ENCODE measurements around the gene KCNAB2.

The KCNAB2 gene

DNA sequence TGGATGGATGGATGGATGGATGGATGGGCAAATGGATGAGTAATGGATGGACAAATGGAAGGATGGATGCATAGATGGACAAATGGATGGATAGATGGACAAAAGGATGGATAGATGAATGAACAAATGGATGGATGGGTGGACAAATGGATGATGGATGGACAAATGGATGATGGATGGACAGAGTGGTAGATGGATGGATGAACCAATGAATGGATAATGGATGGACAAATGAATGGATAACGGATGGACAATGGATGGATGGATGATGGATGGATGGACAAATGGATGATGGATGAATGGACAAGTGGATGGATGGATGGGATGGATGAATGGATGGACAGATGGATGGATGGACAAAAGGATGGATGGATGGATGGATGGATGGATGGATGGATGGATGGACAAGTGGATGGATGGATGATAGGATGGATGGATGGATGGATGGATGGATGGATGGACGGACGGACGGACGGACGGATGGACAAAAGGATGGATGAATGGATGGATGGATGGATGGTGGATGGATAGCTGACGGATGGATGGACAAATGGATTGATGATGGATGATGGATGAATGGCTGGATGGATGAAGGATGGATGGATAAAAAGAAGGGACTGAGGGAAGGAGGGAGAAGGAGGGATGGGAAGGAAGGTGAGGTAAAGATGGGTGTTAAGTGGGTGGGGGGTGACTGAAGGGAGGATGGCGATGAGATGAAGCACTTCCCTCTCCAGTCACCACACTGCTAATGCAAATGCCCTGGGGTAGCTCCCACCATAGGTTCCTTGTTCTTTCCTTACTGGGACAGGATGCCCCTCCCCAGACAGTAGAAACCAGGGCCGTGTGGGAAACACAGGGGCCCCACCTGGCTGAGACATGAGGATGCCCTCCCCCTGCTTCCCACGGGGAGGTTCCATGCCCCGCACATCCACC is 104.6 kb downstream of the KCNAB2 start:
- TF ChIP-seq, protein P1, sequence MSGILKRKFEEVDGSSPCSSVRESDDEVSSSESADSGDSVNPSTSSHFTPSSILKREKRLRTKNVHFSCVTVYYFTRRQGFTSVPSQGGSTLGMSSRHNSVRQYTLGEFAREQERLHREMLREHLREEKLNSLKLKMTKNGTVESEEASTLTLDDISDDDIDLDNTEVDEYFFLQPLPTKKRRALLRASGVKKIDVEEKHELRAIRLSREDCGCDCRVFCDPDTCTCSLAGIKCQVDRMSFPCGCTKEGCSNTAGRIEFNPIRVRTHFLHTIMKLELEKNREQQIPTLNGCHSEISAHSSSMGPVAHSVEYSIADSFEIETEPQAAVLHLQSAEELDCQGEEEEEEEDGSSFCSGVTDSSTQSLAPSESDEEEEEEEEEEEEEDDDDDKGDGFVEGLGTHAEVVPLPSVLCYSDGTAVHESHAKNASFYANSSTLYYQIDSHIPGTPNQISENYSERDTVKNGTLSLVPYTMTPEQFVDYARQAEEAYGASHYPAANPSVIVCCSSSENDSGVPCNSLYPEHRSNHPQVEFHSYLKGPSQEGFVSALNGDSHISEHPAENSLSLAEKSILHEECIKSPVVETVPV (CRISPR knock-in tag; IDR thresholded peaks at IDR 0.05): no peak
- TF ChIP-seq, protein P2, sequence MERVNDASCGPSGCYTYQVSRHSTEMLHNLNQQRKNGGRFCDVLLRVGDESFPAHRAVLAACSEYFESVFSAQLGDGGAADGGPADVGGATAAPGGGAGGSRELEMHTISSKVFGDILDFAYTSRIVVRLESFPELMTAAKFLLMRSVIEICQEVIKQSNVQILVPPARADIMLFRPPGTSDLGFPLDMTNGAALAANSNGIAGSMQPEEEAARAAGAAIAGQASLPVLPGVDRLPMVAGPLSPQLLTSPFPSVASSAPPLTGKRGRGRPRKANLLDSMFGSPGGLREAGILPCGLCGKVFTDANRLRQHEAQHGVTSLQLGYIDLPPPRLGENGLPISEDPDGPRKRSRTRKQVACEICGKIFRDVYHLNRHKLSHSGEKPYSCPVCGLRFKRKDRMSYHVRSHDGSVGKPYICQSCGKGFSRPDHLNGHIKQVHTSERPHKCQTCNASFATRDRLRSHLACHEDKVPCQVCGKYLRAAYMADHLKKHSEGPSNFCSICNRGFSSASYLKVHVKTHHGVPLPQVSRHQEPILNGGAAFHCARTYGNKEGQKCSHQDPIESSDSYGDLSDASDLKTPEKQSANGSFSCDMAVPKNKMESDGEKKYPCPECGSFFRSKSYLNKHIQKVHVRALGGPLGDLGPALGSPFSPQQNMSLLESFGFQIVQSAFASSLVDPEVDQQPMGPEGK (CRISPR knock-in tag; IDR thresholded peaks at IDR 0.05; ENCODE audit: borderline replicate concordance): no peak
- TF ChIP-seq ESRRG (CRISPR knock-in tag; IDR thresholded peaks at IDR 0.05) (no peak), ISL1 (CRISPR knock-in tag; IDR thresholded peaks at IDR 0.05) (no peak), TOX (CRISPR knock-in tag; IDR thresholded peaks at IDR 0.05; ENCODE audit: borderline replicate concordance) (no peak), ARNTL (CRISPR knock-in tag; IDR thresholded peaks at IDR 0.05; ENCODE audit: borderline replicate concordance, low read depth) (no peak), ZNF565 (CRISPR knock-in tag; conservative IDR thresholded peaks at IDR 0.05; ENCODE audit: low read depth) (no peak)
- no peak for ATAC-seq

Data from SK-N-SH treated with all-trans-retinoic acid at 6 μM for 48 hours (cell line).